T47D (cell line): ENCODE measurements around the gene SYNJ1.

Experiments
- DNase-seq, 2 experiments: peaks; one replicate each; pipeline versions ENCODE4 v3.0.0 to v3.0.0-alpha.2; 2011 to 2012; ENCODE audit warnings: low read depth in 1 of 2, low spot score in 1 of 2
- JUND ChIP-seq: IDR thresholded peaks from 2 replicates; pipeline ENCODE4 v1.6.1; 2012; ENCODE audit warnings: low read depth
- in situ Hi-C: cut with HindIII; loops from 2 replicates; pipeline ENCODE4 v1.10.0; 2016; ENCODE audit warnings: low sequenced_read_pairs, low pct_unique_long_range_greater_than_20kb

Gene SYNJ1

DNA sequence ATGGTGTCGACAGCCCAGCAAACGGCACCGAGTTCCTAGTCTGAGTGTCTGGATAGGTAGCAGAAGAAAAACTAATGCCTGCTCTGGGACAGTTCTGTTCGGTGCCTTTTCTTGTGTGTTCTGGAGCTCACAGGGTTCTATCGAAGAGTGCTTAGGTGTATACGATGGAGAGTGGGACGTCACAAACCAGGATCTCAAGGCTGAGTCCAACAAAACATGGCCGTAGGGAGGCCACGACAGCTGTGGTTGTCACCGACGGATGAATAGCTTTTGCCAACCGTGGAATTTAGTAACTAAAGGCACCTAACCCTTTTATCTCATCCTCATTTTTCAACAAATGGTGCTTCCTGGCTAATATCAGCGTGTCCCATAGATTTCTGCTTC is 635 bp upstream of the SYNJ1 start:
- no peak for TF ChIP-seq JUND
- in situ Hi-C loops = no loop called here
- no peak for DNase-seq

DNA sequence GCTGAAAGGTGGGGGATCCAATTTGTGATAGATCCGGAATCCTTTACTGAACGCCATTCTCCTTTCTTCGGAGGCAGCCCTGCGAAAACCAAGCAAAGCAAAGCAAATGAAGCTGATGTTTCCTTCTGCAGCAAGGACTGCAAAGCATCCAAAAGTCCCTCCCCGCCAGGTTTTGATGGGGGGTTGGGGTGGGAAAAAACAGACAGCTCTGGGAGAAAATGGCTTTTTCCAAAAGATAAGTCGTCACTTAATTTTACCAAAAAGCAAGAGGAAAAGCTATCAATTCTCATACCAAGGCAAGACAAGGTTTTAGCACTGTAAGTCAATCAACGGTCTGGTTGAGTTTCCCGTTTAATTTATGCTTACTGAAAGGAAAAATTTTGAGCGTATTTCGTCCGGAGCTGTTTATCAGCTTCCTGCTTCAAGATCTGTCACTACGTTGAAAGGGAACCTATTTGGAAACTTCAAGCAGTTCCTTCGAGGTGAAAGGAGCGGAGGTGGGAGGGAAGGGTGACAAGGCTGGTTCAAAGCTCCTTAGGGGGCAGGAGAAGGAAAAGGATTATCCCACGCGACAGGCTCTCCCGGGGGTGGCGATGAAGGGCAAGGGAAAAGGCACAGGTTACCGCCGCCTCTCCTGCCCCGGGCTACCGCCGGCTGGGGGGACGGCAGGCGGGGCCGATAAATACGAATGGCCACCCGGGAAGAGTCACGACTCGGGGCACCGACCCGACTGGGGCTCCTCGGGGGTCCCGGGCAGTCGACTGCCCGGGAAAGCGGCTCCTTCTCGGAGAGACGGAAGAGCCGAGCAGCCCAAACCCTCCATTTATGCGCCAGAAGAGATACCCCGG is 750 bp downstream of the SYNJ1 start:
- no peak for TF ChIP-seq JUND
- in situ Hi-C loops = no loop called here
- peak; percentile 21 to 50 for DNase-seq

DNA sequence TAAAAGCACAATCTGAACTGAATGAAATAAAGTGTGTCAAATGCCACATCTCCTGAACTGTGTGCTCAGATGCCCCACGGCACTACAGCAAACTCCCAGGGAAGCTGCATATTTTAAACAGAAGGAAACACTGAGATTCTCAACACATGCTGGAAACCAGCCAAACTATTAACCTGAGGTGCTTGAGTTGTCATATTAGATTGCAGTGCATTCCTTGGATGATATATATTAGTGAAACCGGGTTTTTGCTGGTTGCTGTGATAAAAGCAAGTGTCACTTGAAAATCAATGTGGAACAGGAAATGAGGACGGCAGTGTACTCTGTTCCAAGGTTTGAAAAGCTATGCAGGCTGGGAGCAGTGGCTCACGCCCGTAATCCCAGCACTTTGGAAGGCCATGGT is 8.7 kb downstream of the SYNJ1 start:
- in situ Hi-C loops = no loop called here
- TF ChIP-seq JUND = no peak
- DNase-seq = no peak

DNA sequence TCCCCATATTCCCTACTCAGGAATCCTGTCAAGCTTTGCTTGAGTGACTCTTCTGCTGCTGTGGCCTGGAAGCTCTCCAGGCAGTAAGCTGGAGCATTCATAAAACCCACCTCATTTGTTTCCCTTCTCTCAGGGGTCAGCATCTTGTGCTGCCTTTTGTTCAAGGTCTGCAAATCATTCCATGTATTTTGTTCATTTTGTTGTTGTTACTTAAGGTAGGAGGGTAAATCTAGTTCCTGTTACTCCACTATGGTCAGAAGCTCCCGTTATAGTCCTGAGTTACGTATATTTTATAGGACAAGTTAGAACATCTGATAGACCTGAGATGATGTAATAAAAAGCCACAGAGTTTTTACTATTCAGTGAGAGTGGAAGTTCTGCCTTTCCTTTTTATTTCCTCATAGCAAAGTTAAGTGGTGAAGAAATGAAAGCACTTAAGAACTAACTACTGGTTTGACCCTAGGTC is 9.9 kb downstream of the SYNJ1 start:
- in situ Hi-C loops = no loop called here
- no peak for TF ChIP-seq JUND

DNA sequence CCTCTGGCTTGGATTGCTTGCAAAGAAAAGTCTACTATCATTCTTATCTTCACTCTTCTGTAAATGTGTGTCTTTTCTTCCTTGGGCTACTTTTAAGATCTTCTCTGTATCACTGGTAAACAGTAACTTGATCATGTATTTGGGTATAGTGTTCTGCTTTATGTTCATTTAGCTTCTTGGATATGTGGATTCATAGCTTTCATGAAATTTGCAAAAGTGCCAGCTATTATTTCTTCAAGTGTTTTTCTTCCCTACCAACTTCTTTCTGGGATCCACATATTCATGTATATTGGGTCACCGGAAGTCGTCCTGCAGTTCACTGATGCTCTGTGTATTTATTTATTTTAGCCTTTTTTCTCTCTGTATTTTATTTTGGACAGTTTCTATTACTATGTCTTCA is 11.3 kb downstream of the SYNJ1 start:
- no peak for DNase-seq
- in situ Hi-C loops = no loop called here
- TF ChIP-seq JUND = no peak

More for the DNA sequence above, 9.9 kb downstream of the SYNJ1 start:
- DNase-seq = no peak

DNA sequence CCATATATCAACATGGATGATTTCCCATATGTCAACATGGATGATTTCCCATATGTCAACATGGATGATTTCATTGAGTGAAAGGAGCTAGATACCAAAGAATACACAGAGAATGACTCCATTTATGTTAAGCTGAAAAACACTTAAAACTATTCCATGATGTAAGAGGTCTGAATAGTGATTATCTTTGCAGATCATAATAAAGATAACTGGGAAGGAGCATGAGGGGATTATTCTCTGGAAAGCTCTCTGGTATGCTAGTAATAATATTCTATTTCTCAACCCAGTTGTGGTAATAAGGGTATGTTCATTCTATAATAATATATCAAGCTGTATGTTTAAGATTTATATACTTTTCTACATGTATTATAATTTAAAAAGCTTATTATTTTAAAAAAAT is 14.1 kb downstream of the SYNJ1 start:
- in situ Hi-C loops = no loop called here
- no peak for DNase-seq
- TF ChIP-seq JUND = no peak

DNA sequence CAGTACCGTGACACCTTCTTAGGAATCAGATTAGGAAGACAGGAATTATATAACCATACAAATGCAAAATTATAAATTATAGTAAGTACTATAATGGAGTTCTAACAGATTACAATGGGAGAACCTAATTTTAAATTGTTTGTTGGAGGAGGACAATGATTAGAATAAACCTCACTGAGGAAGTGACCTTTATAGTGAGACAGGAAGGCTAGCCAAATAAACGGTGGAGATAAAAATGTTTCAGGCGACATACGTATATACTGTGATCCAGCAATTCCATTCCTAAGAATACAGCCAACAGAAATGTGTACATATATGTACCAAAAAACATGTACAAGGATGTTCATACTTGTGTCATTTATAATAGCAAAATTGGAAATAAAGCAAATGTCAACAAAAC is 15.2 kb downstream of the SYNJ1 start:
- TF ChIP-seq JUND = no peak
- no peak for DNase-seq
- in situ Hi-C loops = no loop called here

DNA sequence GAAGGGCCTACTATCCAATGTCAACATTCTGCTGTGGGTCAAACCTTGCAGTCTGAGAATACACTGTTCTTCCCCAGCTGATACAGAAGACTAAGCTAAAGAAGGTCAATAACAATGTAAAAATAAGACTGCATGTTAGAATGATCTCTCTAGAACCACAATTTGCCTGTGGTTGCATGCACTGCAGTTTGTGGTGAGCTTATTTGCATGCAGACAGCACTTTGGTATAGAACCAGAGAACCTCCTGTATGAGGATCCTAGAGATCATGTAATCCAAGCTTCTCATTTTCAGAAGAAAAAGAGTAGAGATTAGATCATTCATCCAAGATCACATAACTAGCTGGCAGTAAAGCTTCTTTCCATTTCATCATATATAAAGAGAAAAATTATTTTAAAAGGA is 15.8 kb downstream of the SYNJ1 start:
- DNase-seq = no peak
- no peak for TF ChIP-seq JUND
- in situ Hi-C loops = no loop called here

DNA sequence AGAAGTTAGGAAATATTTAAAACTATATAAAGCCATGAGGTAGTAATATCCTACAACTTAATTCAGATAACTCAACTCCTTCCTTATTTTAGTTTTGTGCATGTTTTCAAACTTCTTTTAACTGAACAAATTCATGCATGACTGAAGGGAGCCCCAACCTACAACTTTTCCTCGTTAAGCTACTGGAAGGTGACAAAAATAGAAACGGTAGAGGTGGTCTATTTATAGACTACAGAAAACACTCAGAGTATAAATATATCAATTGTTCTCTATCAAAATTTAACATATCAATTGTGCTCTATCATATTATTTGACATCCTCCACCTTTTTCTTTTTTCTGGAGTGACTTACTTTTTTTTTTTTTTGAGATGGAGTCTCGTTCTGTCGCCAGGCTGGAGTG is 16.8 kb downstream of the SYNJ1 start:
- no peak for TF ChIP-seq JUND
- in situ Hi-C loops = no loop called here
- no peak for DNase-seq

DNA sequence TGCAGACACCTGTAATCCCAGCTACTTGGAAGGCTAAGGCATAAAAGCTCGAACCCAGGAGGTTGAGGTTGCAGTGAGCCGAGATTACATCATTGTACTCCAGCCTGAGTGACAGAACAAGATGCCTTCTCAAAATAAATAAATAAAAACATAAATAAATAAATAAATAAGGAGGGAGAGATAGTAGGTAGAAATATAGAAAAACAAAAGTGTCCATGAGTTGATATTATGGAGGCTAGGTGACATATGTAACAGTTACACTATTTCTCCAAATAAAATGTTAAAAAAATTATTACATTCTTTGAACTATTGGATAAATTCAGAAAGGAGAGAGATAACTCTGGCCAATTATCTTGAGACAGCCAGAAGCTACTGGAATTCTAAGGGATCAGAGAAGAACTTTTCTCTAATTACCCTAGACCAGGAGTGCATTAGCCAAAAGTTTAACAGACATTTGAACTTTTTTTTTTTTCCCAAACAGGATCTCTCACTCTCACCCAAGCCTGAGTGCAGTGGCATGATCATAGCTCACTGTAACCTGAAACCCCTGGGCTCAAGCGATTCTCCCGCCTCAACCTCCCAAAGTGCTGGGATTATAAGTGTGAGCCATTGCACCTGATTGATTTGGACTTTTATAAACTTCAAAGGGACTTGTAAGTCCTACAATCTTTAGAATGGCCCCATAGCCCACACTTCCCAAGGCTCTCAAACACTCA is 17.6 kb downstream of the SYNJ1 start:
- DNase-seq = no peak
- no peak for TF ChIP-seq JUND

DNA sequence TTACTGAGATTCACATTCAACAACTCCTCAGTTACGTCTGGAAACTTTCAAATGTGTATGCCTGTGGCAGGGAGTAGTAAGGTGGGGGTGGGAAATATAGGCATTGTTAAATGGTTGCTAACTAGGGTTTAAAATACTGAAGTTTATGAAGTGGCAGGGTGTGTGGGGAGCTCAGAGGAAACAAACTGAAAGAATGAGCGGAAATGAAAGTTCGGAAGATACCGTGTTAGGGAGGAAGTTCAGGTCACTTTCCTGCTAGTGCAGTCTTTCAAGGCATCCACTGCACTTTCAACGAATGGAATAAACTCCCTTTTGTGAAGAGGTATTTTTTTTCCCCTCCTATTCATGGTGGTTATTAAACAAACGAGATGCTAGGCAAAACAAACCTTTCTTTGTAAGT is 19.7 kb downstream of the SYNJ1 start:
- no peak for TF ChIP-seq JUND
- in situ Hi-C loops = no loop called here
- DNase-seq = no peak

More for the DNA sequence above, 17.6 kb downstream of the SYNJ1 start:
- in situ Hi-C loops = no loop called here

DNA sequence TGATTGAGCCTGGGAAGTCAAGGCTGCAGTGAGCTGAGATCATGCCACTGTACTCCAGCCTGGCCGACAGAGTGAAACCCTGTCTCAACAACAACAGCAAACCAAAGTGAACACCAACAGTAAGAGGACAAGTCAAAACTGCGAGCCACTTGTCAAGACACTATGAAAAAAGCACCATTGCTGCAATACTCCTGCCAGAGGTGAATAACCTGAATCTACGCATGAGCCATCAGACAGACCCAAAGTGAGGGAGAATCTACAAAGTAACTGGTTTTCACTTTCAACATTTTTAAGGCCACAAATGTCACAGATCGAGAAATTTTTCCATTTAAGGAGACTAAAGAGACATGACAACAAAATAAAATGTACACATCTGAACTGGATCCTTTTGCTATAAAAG is 21.9 kb downstream of the SYNJ1 start:
- no peak for TF ChIP-seq JUND
- DNase-seq = no peak
- in situ Hi-C loops = no loop called here

DNA sequence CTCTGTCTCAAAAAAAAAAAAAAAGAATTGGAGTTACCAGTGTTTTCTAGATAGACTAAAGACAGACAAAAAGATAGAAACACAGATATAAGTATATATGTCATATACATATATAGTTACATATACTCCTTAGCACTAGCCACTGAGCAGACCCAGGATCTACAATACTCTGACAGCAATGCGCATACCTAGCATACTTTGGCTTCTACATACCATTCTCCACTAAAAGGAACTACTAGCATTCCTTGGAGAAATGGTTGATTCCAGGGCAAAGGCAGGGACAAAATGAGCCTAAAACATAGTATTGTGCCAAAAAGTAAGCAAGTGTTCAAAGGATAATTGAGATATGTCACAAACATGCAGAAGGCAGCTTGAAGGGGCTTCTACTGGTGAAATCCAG is 22.7 kb downstream of the SYNJ1 start:
- no peak for TF ChIP-seq JUND
- in situ Hi-C loops = no loop called here
- peak in 1 of 2 experiments; percentile 17 for DNase-seq
